Cortex of kidney (tissue), 1 donor: ENCODE data around the gene PTPRZ1.

Experiments
- DNase-seq: peaks from one replicate; lab custom pipeline; 2025; lab: John Stamatoyannopoulos, UW

Gene PTPRZ1

GRCh38 chr7:121891731-121892130, 18.8 kb downstream of the PTPRZ1 start:
- no peak for DNase-seq

- DNase-seq, result no peak
Observed at GRCh38 chr7:121901026-121901425, 28.1 kb downstream of the PTPRZ1 start.

GRCh38 chr7:121904120-121904519, 31.2 kb downstream of the PTPRZ1 start:
- no peak for DNase-seq

GRCh38 chr7:121908042-121908441, 35.1 kb downstream of the PTPRZ1 start:
- DNase-seq, result no peak

GRCh38 chr7:121909716-121910345, 36.9 kb downstream of the PTPRZ1 start:
- no peak for DNase-seq

GRCh38 chr7:121913947-121914675, 41.1 kb downstream of the PTPRZ1 start:
- no peak for DNase-seq

GRCh38 chr7:121914676-121915279, 41.8 kb downstream of the PTPRZ1 start:
- DNase-seq, result no peak

GRCh38 chr7:121916211-121916610, 43.2 kb downstream of the PTPRZ1 start:
- DNase-seq, result no peak

- no peak for DNase-seq
Observed at GRCh38 chr7:121919986-121920385, 47.0 kb downstream of the PTPRZ1 start.

GRCh38 chr7:121924269-121925186, 51.6 kb downstream of the PTPRZ1 start:
- no peak for DNase-seq

GRCh38 chr7:121931149-121931902, 58.4 kb downstream of the PTPRZ1 start:
- no peak for DNase-seq

- no peak for DNase-seq
Observed at GRCh38 chr7:121932768-121933167, 59.8 kb downstream of the PTPRZ1 start.

- DNase-seq, result no peak
Observed at GRCh38 chr7:121936951-121937623, 64.1 kb downstream of the PTPRZ1 start.

- no peak for DNase-seq
Observed at GRCh38 chr7:121938429-121938996, 65.6 kb downstream of the PTPRZ1 start.

GRCh38 chr7:121940918-121941317, 68.0 kb downstream of the PTPRZ1 start:
- no peak for DNase-seq

- no peak for DNase-seq
Observed at GRCh38 chr7:121941830-121942229, 68.9 kb downstream of the PTPRZ1 start.

- DNase-seq, result no peak
Observed at GRCh38 chr7:121945066-121945465, 72.1 kb downstream of the PTPRZ1 start.

- DNase-seq, result no peak
Observed at GRCh38 chr7:121945480-121946236, 72.7 kb downstream of the PTPRZ1 start.

GRCh38 chr7:121953164-121953563, 80.2 kb downstream of the PTPRZ1 start:
- no peak for DNase-seq

- no peak for DNase-seq
Observed at GRCh38 chr7:121953601-121954000, 80.6 kb downstream of the PTPRZ1 start.
